Mesenchymal stem cell (in vitro differentiated cells and primary cell): ENCODE measurements around the gene FGR.

Experiments used
- DNase-seq: peaks from one replicate; pipeline ENCODE4 v3.0.0-alpha.2; 2013
- H2AFZ ChIP-seq: one replicate; pipeline ENCODE4 v1.6.1; 2013; ENCODE audit warnings: low read depth, mild to moderate bottlenecking, control low read depth, inconsistent platforms, low read length, moderate library complexity
- H2AK5ac ChIP-seq: 2 replicates; pipeline ENCODE4 v1.6.1; 2013; ENCODE audit warnings: low read length, moderate library complexity, mild to moderate bottlenecking, inconsistent platforms; ENCODE audit not compliant: severe bottlenecking
- H2BK120ac ChIP-seq: one replicate; pipeline ENCODE4 v1.6.1; 2013; ENCODE audit warnings: low read depth, mild to moderate bottlenecking, inconsistent platforms, low read length, moderate library complexity
- H2BK12ac ChIP-seq, 2 experiments: one replicate each; pipeline ENCODE4 v1.6.1; 2013; ENCODE audit warnings: inconsistent platforms in 2 of 2, low read length in 2 of 2, mild to moderate bottlenecking in 2 of 2, moderate library complexity in 2 of 2, control low read depth in 1 of 2
- H2BK15ac ChIP-seq: one replicate; pipeline ENCODE4 v1.6.1; 2013; ENCODE audit warnings: mild to moderate bottlenecking, low read depth, inconsistent platforms; ENCODE audit not compliant: poor library complexity, severe bottlenecking
- H2BK5ac ChIP-seq: 2 replicates; pipeline ENCODE4 v1.6.1; 2013; ENCODE audit warnings: low read depth, mild to moderate bottlenecking, low read length, control low read depth, inconsistent platforms; ENCODE audit not compliant: poor library complexity, severe bottlenecking
- H3K14ac ChIP-seq, 2 experiments: one replicate each; pipeline ENCODE4 v1.6.1; 2013; ENCODE audit warnings: inconsistent platforms in 2 of 2, low read length in 2 of 2, control low read depth in 1 of 2, mild to moderate bottlenecking in 1 of 2, moderate library complexity in 1 of 2
- H3K18ac ChIP-seq, 2 experiments: one replicate each; pipeline ENCODE4 v1.6.1; 2013; ENCODE audit warnings: inconsistent platforms in 2 of 2, low read length in 2 of 2, control low read depth in 1 of 2, low read depth in 1 of 2, mild to moderate bottlenecking in 1 of 2
- H3K23ac ChIP-seq, 2 experiments: one replicate each; pipeline ENCODE4 v1.6.1; 2013; ENCODE audit warnings: inconsistent platforms in 2 of 2, low read length in 2 of 2, mild to moderate bottlenecking in 2 of 2, moderate library complexity in 2 of 2, control low read depth in 1 of 2
- H3K27ac ChIP-seq: 2 replicates; pipeline ENCODE4 v1.5.1; 2013; ENCODE audit warnings: mild to moderate bottlenecking, moderate library complexity, low read length, control low read depth, inconsistent platforms; ENCODE audit not compliant: poor library complexity, severe bottlenecking
- H3K27me3 ChIP-seq, 2 experiments: 2 replicates each; pipeline versions ENCODE4 v1.6.1 to v1.7.0; 2013; ENCODE audit warnings: low read length in 2 of 2, mild to moderate bottlenecking in 2 of 2, moderate library complexity in 2 of 2, control low read depth in 1 of 2, inconsistent platforms in 1 of 2; ENCODE audit not compliant: control insufficient read depth in 1 of 2, insufficient read depth in 1 of 2
- H3K36me3 ChIP-seq, 2 experiments: 2 replicates each; pipeline versions ENCODE4 v1.6.1 to v1.7.0; 2013; ENCODE audit warnings: low read length in 2 of 2, control low read depth in 1 of 2, inconsistent platforms in 1 of 2, low read depth in 1 of 2, mild to moderate bottlenecking in 1 of 2; ENCODE audit not compliant: insufficient read depth in 2 of 2, control insufficient read depth in 1 of 2
- H3K4ac ChIP-seq, 2 experiments: one replicate each; pipeline ENCODE4 v1.6.1; 2013; ENCODE audit warnings: inconsistent platforms in 2 of 2, low read length in 2 of 2, mild to moderate bottlenecking in 2 of 2, moderate library complexity in 2 of 2, control low read depth in 1 of 2, low read depth in 1 of 2
- H3K4me1 ChIP-seq: 2 replicates; pipeline ENCODE4 v1.6.1; 2013; ENCODE audit warnings: low read depth, low read length, control low read depth; ENCODE audit not compliant: control insufficient read depth, insufficient read depth
- H3K4me2 ChIP-seq: 2 replicates; pipeline ENCODE4 v1.6.1; 2013; ENCODE audit warnings: low read length, mild to moderate bottlenecking, inconsistent platforms; ENCODE audit not compliant: poor library complexity, severe bottlenecking
- H3K4me3 ChIP-seq, 2 experiments: 2 replicates each; pipeline versions ENCODE4 v1.5.1 to v1.7.0; 2013; ENCODE audit warnings: low read length in 2 of 2, mild to moderate bottlenecking in 2 of 2, control low read depth in 1 of 2, low read depth in 1 of 2; ENCODE audit not compliant: insufficient read depth in 1 of 2
- H3K79me1 ChIP-seq: replicated peaks from 2 replicates; pipeline ENCODE4 v1.6.1; 2013; ENCODE audit warnings: mild to moderate bottlenecking, control low read depth, low read length, inconsistent platforms; ENCODE audit not compliant: poor library complexity, severe bottlenecking
- H3K9ac ChIP-seq: 2 replicates; pipeline ENCODE4 v1.7.0; 2013; ENCODE audit warnings: mild to moderate bottlenecking, low read length, moderate library complexity
- H3K9me3 ChIP-seq: 2 replicates; pipeline ENCODE4 v1.7.0; 2013; ENCODE audit warnings: mild to moderate bottlenecking, low read length; ENCODE audit not compliant: control insufficient read depth
- H4K8ac ChIP-seq: one replicate; pipeline ENCODE4 v1.6.1; 2013; ENCODE audit warnings: inconsistent platforms, mild to moderate bottlenecking, low read length, moderate library complexity
- H4K91ac ChIP-seq: one replicate; pipeline ENCODE4 v1.6.1; 2013; ENCODE audit warnings: mild to moderate bottlenecking, low read length, inconsistent platforms
- WGBS: methylation state at CpG from one replicate; pipeline ENCODE4 v1.1.7; 2013; ENCODE audit warnings: mixed read lengths; 5-methylcytosine and 5-hydroxymethylcytosine counted together

The FGR gene

DNA sequence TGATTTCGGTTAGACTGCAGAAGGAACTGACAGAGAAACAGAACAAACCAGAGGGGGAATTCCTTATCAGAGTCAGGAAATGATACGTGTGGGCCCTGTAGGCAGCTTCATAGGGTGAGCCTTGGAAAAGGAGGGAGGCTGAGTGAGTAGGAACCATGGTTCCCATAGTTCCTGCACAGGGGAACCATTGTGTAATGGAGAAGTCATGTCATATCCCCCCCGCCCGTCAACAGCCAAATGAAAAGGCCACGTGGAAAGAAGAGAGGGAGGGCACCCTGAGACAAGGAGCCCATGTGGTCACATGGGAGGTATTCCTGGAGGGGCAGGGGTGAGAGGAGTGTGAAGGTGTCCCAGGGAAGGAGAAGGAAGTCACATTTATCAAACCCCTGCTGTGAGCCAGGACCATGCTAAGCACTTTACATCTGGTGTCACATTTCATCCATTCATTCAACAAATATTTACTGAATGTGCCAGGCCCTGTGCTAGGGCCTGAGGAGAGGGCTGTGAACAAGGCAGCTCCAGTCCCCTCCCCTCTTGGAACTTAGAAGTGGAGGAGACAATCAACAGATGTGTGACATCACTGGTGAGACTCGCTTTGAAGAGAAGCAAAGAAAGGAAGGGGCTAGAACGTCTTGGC lies 15.7 kb upstream of the FGR start:
- no peak overlapping the region for H2BK15ac ChIP-seq
- H3K9ac ChIP-seq, result peak overlapping the region; percentile 25
- H3K79me1 ChIP-seq, result no peaks in the 10 kb centered on the region
- peak overlapping the region in 1 of 2 experiments; percentile 8 for H3K18ac ChIP-seq
- H2BK12ac ChIP-seq, result no peak overlapping the region
- peak overlapping the region in 1 of 2 experiments; percentile 9 for H3K4ac ChIP-seq
- H2AFZ ChIP-seq, result no peak overlapping the region
- no peak overlapping the region for H2BK5ac ChIP-seq
- no peak overlapping the region for H3K23ac ChIP-seq
- H3K4me3 ChIP-seq, result no peak overlapping the region
- no peak overlapping the region for H3K27ac ChIP-seq
- no peak overlapping the region for H3K4me2 ChIP-seq
- H3K9me3 ChIP-seq, result no peaks in the 10 kb centered on the region
- no peaks in the 10 kb centered on the region for H3K36me3 ChIP-seq
- no peak overlapping the region for H2BK120ac ChIP-seq
- no peak overlapping the region for H3K14ac ChIP-seq
- H4K8ac ChIP-seq, result peak overlapping the region; percentile 5
- peaks cover 5% of the 10 kb centered on the region for H3K4me1 ChIP-seq
- peaks cover 0 to 9% of the 10 kb centered on the region in 2 experiments for H3K27me3 ChIP-seq
- peak overlapping the region; percentile 18 for H4K91ac ChIP-seq
- peak; percentile 68 for DNase-seq
- H2AK5ac ChIP-seq, result no peak overlapping the region
- WGBS, result 35% methylated on average over 7 of the region's 7 CpGs

DNA sequence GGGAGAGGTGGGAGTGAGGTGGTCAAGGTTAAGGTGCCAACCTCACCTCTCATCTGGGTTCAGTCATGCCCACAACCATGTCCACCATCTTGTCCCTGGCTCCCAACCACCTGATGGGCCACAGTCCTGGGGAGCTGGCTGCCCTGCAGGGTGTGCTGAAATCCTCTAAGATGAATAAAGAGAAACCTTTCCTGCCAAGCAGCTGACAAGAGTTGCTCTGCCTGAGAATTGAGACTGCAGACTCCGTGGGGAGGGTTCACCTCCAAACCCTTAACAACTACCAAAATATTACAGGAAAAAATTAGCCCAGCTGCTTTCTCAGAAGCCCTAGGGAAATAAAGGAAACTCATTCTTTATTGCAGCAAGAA lies 15.2 kb upstream of the FGR start:
- no peak overlapping the region for H3K18ac ChIP-seq
- no peak overlapping the region for H3K23ac ChIP-seq
- H3K14ac ChIP-seq, result peak overlapping the region in 1 of 2 experiments; percentile 20
- no peak overlapping the region for H2BK5ac ChIP-seq
- H3K4ac ChIP-seq, result no peak overlapping the region
- no peaks in the 10 kb centered on the region for H3K79me1 ChIP-seq
- H3K27ac ChIP-seq, result no peak overlapping the region
- H3K27me3 ChIP-seq, result peaks cover 0 to 9% of the 10 kb centered on the region in 2 experiments
- H2BK12ac ChIP-seq, result no peak overlapping the region
- no peak overlapping the region for H4K8ac ChIP-seq
- H2AFZ ChIP-seq, result no peak overlapping the region
- no peak overlapping the region for H2BK15ac ChIP-seq
- no peaks in the 10 kb centered on the region for H3K9me3 ChIP-seq
- 100% methylated on average over 1 of the region's 1 CpG for WGBS
- peaks cover 5% of the 10 kb centered on the region for H3K4me1 ChIP-seq
- DNase-seq, result no peak
- H3K9ac ChIP-seq, result peak overlapping the region; percentile 25
- H3K4me3 ChIP-seq, result no peak overlapping the region
- no peak overlapping the region for H4K91ac ChIP-seq
- no peak overlapping the region for H2BK120ac ChIP-seq
- H3K36me3 ChIP-seq, result no peaks in the 10 kb centered on the region
- no peak overlapping the region for H3K4me2 ChIP-seq
- no peak overlapping the region for H2AK5ac ChIP-seq

DNA sequence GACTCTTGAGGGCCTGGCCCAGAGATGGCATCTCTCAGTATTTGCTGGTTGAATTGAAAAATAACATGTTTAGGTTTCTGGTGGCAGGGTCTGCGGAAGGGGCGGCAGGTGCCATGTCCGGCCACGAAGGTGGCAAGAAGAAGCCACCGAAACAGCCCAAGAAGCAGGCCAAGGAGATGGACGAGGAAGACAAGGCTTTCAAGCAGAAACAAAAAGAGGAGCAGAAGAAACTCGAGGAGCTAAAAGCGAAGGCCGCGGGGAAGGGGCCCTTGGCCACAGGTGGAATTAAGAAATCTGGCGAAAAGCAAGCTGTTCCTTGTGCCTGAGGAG lies 14.3 kb upstream of the FGR start:
- H3K36me3 ChIP-seq, result no peaks in the 10 kb centered on the region
- WGBS, result 96% methylated on average over 10 of the region's 11 CpGs
- H3K14ac ChIP-seq, result no peak overlapping the region
- DNase-seq, result no peak
- H2BK5ac ChIP-seq, result no peak overlapping the region
- H3K27me3 ChIP-seq, result peaks cover 0 to 9% of the 10 kb centered on the region in 2 experiments
- H3K9ac ChIP-seq, result no peak overlapping the region
- H3K79me1 ChIP-seq, result no peaks in the 10 kb centered on the region
- no peak overlapping the region for H3K23ac ChIP-seq
- H3K27ac ChIP-seq, result no peak overlapping the region
- peaks cover 5% of the 10 kb centered on the region for H3K4me1 ChIP-seq
- H3K9me3 ChIP-seq, result no peaks in the 10 kb centered on the region
- no peak overlapping the region for H4K8ac ChIP-seq
- H2AFZ ChIP-seq, result no peak overlapping the region
- no peak overlapping the region for H3K4me2 ChIP-seq
- H2BK15ac ChIP-seq, result no peak overlapping the region
- no peak overlapping the region for H2BK120ac ChIP-seq
- H2BK12ac ChIP-seq, result no peak overlapping the region
- no peak overlapping the region for H4K91ac ChIP-seq
- H2AK5ac ChIP-seq, result no peak overlapping the region
- no peak overlapping the region for H3K18ac ChIP-seq
- H3K4me3 ChIP-seq, result no peak overlapping the region
- H3K4ac ChIP-seq, result no peak overlapping the region

DNA sequence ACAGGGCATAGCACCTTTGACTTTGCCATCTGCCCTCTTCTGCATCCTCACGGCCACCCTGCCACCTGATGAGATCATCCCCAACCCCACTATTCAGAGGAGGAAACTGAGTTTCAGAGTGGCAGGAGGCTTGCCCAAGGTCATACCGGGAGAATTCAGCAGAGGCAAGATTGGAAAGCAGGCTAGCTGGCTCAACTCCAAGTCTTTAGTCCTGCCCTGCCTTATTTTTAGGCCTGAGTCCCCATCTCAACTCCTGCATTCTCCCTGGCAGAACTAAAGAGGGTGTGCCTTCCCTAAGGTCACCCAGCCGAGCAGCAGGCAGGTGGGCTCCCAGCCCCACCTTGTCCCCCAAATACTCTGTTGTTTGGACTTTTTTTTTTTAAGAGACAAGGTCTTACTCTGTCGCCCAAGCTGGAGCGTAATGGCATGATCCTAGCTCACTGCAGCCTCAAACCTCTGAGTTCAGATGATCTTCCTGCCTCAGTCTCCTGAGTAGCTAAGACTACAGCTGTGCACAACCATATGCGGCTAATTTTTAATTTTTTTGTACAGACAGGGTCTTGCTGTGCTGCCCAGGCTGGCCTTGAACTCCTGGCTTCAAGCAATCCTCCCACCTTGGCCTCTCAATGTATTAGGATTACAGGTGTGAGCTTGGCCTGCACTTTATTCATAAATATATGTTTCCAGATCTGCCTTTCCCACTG lies 13.8 kb upstream of the FGR start:
- 94% methylated on average over 6 of the region's 6 CpGs for WGBS
- no peak overlapping the region for H3K4ac ChIP-seq

More for the DNA sequence above, 13.8 kb upstream of the FGR start:
- no peaks in the 10 kb centered on the region for H3K79me1 ChIP-seq
- H4K8ac ChIP-seq, result no peak overlapping the region
- no peak overlapping the region for H3K14ac ChIP-seq
- H2BK12ac ChIP-seq, result no peak overlapping the region
- H2BK15ac ChIP-seq, result no peak overlapping the region
- H2BK5ac ChIP-seq, result no peak overlapping the region
- no peak overlapping the region for H2AK5ac ChIP-seq
- H3K4me3 ChIP-seq, result no peak overlapping the region
- no peak overlapping the region for H2BK120ac ChIP-seq
- no peak overlapping the region for H3K9ac ChIP-seq
- no peak overlapping the region for H2AFZ ChIP-seq
- no peak for DNase-seq
- H3K18ac ChIP-seq, result no peak overlapping the region
- H3K9me3 ChIP-seq, result no peaks in the 10 kb centered on the region
- H3K23ac ChIP-seq, result no peak overlapping the region
- no peak overlapping the region for H3K4me2 ChIP-seq
- peaks cover 0 to 9% of the 10 kb centered on the region in 2 experiments for H3K27me3 ChIP-seq
- H3K36me3 ChIP-seq, result no peaks in the 10 kb centered on the region
- peaks cover 5% of the 10 kb centered on the region for H3K4me1 ChIP-seq
- no peak overlapping the region for H4K91ac ChIP-seq
- no peak overlapping the region for H3K27ac ChIP-seq
